GM12878 (cell line): ENCODE data around the gene SNED1. TPM values are rescaled to one million over a fixed set of nuclear protein-coding genes. Genes with fewer than 3 reads are reported as not detected.

Source experiments
- ATAC-seq: fragments of 200-7000 bp; cut with Tn5 transposase; 3 replicates; pipeline ENCODE4 v1.9.1; 2020; ENCODE audit warnings: mild to moderate bottlenecking, moderate library complexity
- BruUV-seq: library from RNA; stranded (reverse); fragments of 400-500 nt; replicated peaks from 2 replicates; lab custom pipeline; 2021; lab: Mats Ljungman, UMichigan
- CTCF ChIA-PET: fragments of 300-600 bp; sonication (Branson Sonifier 250); formaldehyde crosslinking; extraction: SDS; loops from one replicate; lab custom pipeline; 2021; ENCODE audit warnings: inconsistent platforms; lab: Yijun Ruan, JAX
- POLR2A ChIA-PET: fragments of 350-600 bp; formaldehyde crosslinking; extraction: SDS; loops from one replicate; lab custom pipeline; 2021; ENCODE audit warnings: inconsistent platforms; lab: Charles Lee
- RAD21 ChIA-PET: fragments of 300-600 bp; sonication (Branson Sonifier 250); formaldehyde crosslinking; loops from one replicate; lab custom pipeline; 2023; ENCODE audit warnings: antibody characterized with exemption; ENCODE audit not compliant: unreplicated experiment; lab: Charles Lee
- SMC1A ChIA-PET: fragments of 300-600 bp; sonication (Branson Sonifier 250); formaldehyde crosslinking; loops from one replicate; lab custom pipeline; 2023; ENCODE audit not compliant: unreplicated experiment, uncharacterized antibody; lab: Charles Lee
- DNase-seq: peaks from one replicate; pipeline ENCODE4 v3.0.0-alpha.2; 2011; ENCODE audit warnings: low read depth, low spot score
- FAIRE-seq: peaks from 3 replicates; lab custom pipeline; 2011; peaks lifted over from hg19 to GRCh38; lab: Jason Lieb, UNC
- H2AFZ ChIP-seq: 2 replicates; pipeline ENCODE4 v1.6.0; 2011; ENCODE audit warnings: low read depth, low read length, control low read depth; ENCODE audit not compliant: control insufficient read depth
- H3K27ac ChIP-seq: 2 replicates; pipeline ENCODE4 v1.5.1; 2011; ENCODE audit warnings: control low read depth; ENCODE audit not compliant: control insufficient read depth, insufficient read depth
- H3K27me3 ChIP-seq, 2 experiments: replicated peaks in 1 of 2; 2 replicates each; pipeline versions ENCODE4 v1.6.0 to v1.6.1; 2011; ENCODE audit warnings: low read length in 1 of 2; ENCODE audit not compliant: control insufficient read depth in 2 of 2, insufficient read depth in 2 of 2
- H3K36me3 ChIP-seq, 2 experiments: 2 replicates each; pipeline ENCODE4 v1.5.1; 2011; ENCODE audit warnings: low read length in 1 of 2; ENCODE audit not compliant: control insufficient read depth in 2 of 2, insufficient read depth in 2 of 2
- H3K4me1 ChIP-seq: 2 replicates; pipeline ENCODE4 v1.6.1; 2011; ENCODE audit warnings: mild to moderate bottlenecking, low read length, moderate library complexity, mixed read lengths; ENCODE audit not compliant: control insufficient read depth, insufficient read depth
- H3K4me2 ChIP-seq: 2 replicates; pipeline ENCODE4 v1.6.0; 2011; ENCODE audit warnings: control low read depth; ENCODE audit not compliant: control insufficient read depth, insufficient read depth
- H3K4me3 ChIP-seq: fragments of 200-600 bp; sonication (generic); 2 replicates; pipeline ENCODE4 v1.5.1; 2016
- H3K79me2 ChIP-seq: 2 replicates; pipeline ENCODE4 v1.6.0; 2011; ENCODE audit warnings: low read length; ENCODE audit not compliant: control insufficient read depth, insufficient read depth
- H3K9ac ChIP-seq: 2 replicates; pipeline ENCODE4 v1.8.0; 2011; ENCODE audit warnings: low read length, control low read depth, mixed read lengths; ENCODE audit not compliant: control insufficient read depth, insufficient read depth
- H3K9me3 ChIP-seq: replicated peaks from 3 replicates; pipeline ENCODE4 v1.5.1; 2011; ENCODE audit warnings: mild to moderate bottlenecking, low read length; ENCODE audit not compliant: control insufficient read depth, insufficient read depth
- H4K20me1 ChIP-seq: 2 replicates; pipeline ENCODE4 v1.6.0; 2011; ENCODE audit not compliant: control insufficient read depth, insufficient read depth
- CBFB ChIP-seq: IDR thresholded peaks from 2 replicates; pipeline ENCODE4 v1.6.1; 2016; ENCODE audit warnings: antibody characterized with exemption, low read depth
- DPF2 ChIP-seq: fragments of 450-650 bp; IDR thresholded peaks from 2 replicates; pipeline ENCODE4 v1.6.1; 2017; ENCODE audit warnings: mild to moderate bottlenecking
- ETV6 ChIP-seq, 2 experiments: fragments of 450-650 bp in 1 of 2; IDR thresholded peaks in 1 of 2; conservative IDR thresholded peaks in 1 of 2; 2 replicates each; pipeline ENCODE4 v1.6.1; 2014; ENCODE audit warnings: antibody characterized with exemption in 1 of 2, borderline replicate concordance in 1 of 2, low read depth in 1 of 2, mild to moderate bottlenecking in 1 of 2, moderate library complexity in 1 of 2
- MEF2B ChIP-seq: fragments of 450-650 bp; IDR thresholded peaks from 2 replicates; pipeline ENCODE4 v1.6.1; 2018; ENCODE audit warnings: mild to moderate bottlenecking, moderate library complexity; ENCODE audit not compliant: partially characterized antibody, poor library complexity, severe bottlenecking
- NFIC ChIP-seq: IDR thresholded peaks from 2 replicates; pipeline ENCODE4 v1.6.1; 2012; ENCODE audit warnings: low read depth, mild to moderate bottlenecking, inconsistent platforms, low read length, moderate library complexity
- NR2F1 ChIP-seq: fragments of 450-650 bp; conservative IDR thresholded peaks from 2 replicates; pipeline ENCODE4 v1.6.1; 2017; ENCODE audit warnings: mild to moderate bottlenecking
- PAX8 ChIP-seq: fragments of 450-650 bp; IDR thresholded peaks from 2 replicates; pipeline ENCODE4 v1.6.1; 2017; ENCODE audit warnings: mild to moderate bottlenecking, moderate library complexity
- POLR2AphosphoS2 ChIP-seq: IDR thresholded peaks from 2 replicates; pipeline ENCODE4 v1.6.1; 2011; ENCODE audit warnings: low read depth, mild to moderate bottlenecking, low read length, improper control_type of control experiment, moderate library complexity
- SPI1 ChIP-seq: IDR thresholded peaks from 2 replicates; pipeline ENCODE4 v1.6.1; 2011; ENCODE audit warnings: low read depth, mild to moderate bottlenecking, low read length, moderate library complexity, borderline replicate concordance; ENCODE audit not compliant: insufficient read depth
- STAT3 ChIP-seq: IDR thresholded peaks from 2 replicates; pipeline ENCODE4 v1.6.1; 2011; ENCODE audit warnings: low read depth, low read length, improper control_type of control experiment
- TARDBP ChIP-seq: IDR thresholded peaks from 2 replicates; pipeline ENCODE4 v1.6.1; 2016; ENCODE audit warnings: borderline replicate concordance
- ZNF622 ChIP-seq: fragments of 450-650 bp; IDR thresholded peaks from 2 replicates; pipeline ENCODE4 v1.6.1; 2017; ENCODE audit warnings: mild to moderate bottlenecking, inconsistent platforms
- ZNF687 ChIP-seq: fragments of 450-650 bp; IDR thresholded peaks from 2 replicates; pipeline ENCODE4 v1.6.1; 2017; ENCODE audit warnings: mild to moderate bottlenecking, moderate library complexity
- WGBS: methylation state at CpG from one replicate; pipeline ENCODE4 v1.1.6; 2016; ENCODE audit warnings: low lambda C conversion rate; ENCODE audit not compliant: insufficient replicate concordance, insufficient coverage; ENCODE audit errors: missing lambda C conversion rate; 5-methylcytosine and 5-hydroxymethylcytosine counted together
- in situ Hi-C: fragments of 300-500 bp; cut with MboI; formaldehyde crosslinking; loops from 9 replicates; pipeline ENCODE4 v1.14.3; 2018; ENCODE audit warnings: mixed read lengths
- intact Hi-C: fragments of 100-400 bp; cut with micrococcal nuclease; formaldehyde crosslinking; loops from one replicate; pipeline ENCODE4 v1.14.2; 2022; ENCODE audit not compliant: unreplicated experiment
- polyA plus RNA-seq, 11 experiments: library from polyadenylated mRNA; depleted of rRNA in 4 of 11; unstranded in 6 of 11; stranded (reverse) in 5 of 11; fragments of >200 nt; fragmentation: Nextera tagmentation in 4 of 11; fragmentation: Illumina TruSeq in 1 of 11; extraction: Ambion mirVana in 4 of 11; extraction: Trizol in 1 of 11; gene quantifications; 1 replicate in 1 of 11; 2 replicates in 10 of 11; pipeline versions ENCODE4 v1.2.1 to v1.2.3, GENCODE V29; 2011 to 2016; ENCODE audit warnings: inconsistent platforms in 2 of 11, missing spikeins in 2 of 11, low read depth in 1 of 11
- total RNA-seq, 4 experiments: library from RNA; depleted of rRNA in 3 of 4; stranded (reverse); fragments of >200 nt in 3 of 4; fragmentation: Illumina TruSeq in 1 of 4; extraction: Trizol in 1 of 4; gene quantifications; 2 replicates each; pipeline versions ENCODE4 v1.2.1 to v1.2.3, GENCODE V29; 2013 to 2021
- TF ChIP-seq, protein P1 (sequence below): fragments of 450-650 bp; IDR thresholded peaks from 2 replicates; pipeline ENCODE4 v1.6.1; 2017; ENCODE audit warnings: low read depth, mild to moderate bottlenecking, moderate library complexity
- TF ChIP-seq, protein P2 (sequence below): IDR thresholded peaks from 2 replicates; pipeline ENCODE4 v1.6.1; 2011; ENCODE audit warnings: borderline replicate concordance, low read depth, mild to moderate bottlenecking, moderate library complexity, mixed read lengths, low read length; ENCODE audit not compliant: insufficient read depth; ENCODE audit errors: extremely low read length

Gene SNED1
- total and polyA plus RNA-seq, 10 of the 15 experiments (the other 5 are each of a cell fraction or from before 2014, with no cell fraction given): 0.05 to 8.4 (median 3.0) TPM

GRCh38 chr2:241063093-241063551, 64.7 kb downstream of the SNED1 start:
- Histone ChIP-seq H3K27ac (no peak overlapping the region), H4K20me1 (no peaks in the 10 kb centered on the region), H3K9ac (no peak overlapping the region), H3K4me3 (no peak overlapping the region), H3K27me3 (no peaks in the 10 kb centered on the region; a peak in 1 of 4 replicates), H3K9me3 (no peaks in the 10 kb centered on the region), H3K4me2 (no peak overlapping the region), H2AFZ (no peak overlapping the region), H3K4me1 (no peaks in the 10 kb centered on the region), H3K36me3 (no peaks in the 10 kb centered on the region), H3K79me2 (no peaks in the 10 kb centered on the region)
- DNase-seq: no peak
- no peak for ATAC-seq
- SMC1A ChIA-PET: no interaction called here
- POLR2A ChIA-PET: no interaction called here
- intact Hi-C loops (no loop called here), in situ Hi-C loops (no loop called here)
- FAIRE-seq: no peak
- no TSS peak for BruUV-seq
- CTCF ChIA-PET: interaction anchor here (1.2 kb wide), 1 partner anchor 149 kb away, joined by 3 read pairs; no protein-coding TSS in a partner anchor
- 54% methylated on average over 13 of the region's 13 CpGs for WGBS
- RAD21 ChIA-PET: interaction anchor here (1.4 kb wide), 1 partner anchor 22 kb away, joined by 3 read pairs; no protein-coding TSS in a partner anchor
- TF ChIP-seq, protein P1, sequence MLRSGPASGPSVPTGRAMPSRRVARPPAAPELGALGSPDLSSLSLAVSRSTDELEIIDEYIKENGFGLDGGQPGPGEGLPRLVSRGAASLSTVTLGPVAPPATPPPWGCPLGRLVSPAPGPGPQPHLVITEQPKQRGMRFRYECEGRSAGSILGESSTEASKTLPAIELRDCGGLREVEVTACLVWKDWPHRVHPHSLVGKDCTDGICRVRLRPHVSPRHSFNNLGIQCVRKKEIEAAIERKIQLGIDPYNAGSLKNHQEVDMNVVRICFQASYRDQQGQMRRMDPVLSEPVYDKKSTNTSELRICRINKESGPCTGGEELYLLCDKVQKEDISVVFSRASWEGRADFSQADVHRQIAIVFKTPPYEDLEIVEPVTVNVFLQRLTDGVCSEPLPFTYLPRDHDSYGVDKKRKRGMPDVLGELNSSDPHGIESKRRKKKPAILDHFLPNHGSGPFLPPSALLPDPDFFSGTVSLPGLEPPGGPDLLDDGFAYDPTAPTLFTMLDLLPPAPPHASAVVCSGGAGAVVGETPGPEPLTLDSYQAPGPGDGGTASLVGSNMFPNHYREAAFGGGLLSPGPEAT: no peak
- TF ChIP-seq CBFB (no peak), STAT3 (no peak), POLR2AphosphoS2 (no peak), NFIC (no peak), TARDBP (no peak), SPI1 (no peak), NR2F1 (no peak), PAX8 (no peak), DPF2 (no peak), MEF2B (no peak), ZNF622 (no peak), ETV6 (conservative IDR thresholded peaks at IDR 0.05 in 1 of 2, IDR thresholded peaks at IDR 0.05 in 1 of 2; ENCODE audit: borderline replicate concordance in 1 of 2, low read depth in 1 of 2) (no peak), ZNF687 (no peak)
- TF ChIP-seq, protein P2, sequence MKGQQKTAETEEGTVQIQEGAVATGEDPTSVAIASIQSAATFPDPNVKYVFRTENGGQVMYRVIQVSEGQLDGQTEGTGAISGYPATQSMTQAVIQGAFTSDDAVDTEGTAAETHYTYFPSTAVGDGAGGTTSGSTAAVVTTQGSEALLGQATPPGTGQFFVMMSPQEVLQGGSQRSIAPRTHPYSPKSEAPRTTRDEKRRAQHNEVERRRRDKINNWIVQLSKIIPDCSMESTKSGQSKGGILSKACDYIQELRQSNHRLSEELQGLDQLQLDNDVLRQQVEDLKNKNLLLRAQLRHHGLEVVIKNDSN: no peak
